HepG2 (cell line): ENCODE data around the gene JTB.

Experiments used
- ESRRA ChIP-seq: sonication (generic); formaldehyde crosslinking; IDR thresholded peaks from 2 replicates; pipeline ENCODE4 v1.5.1; 2020; ENCODE audit warnings: mild to moderate bottlenecking, low read depth, missing genetic modification reagents
- MEIS2 ChIP-seq: sonication (generic); formaldehyde crosslinking; IDR thresholded peaks from 2 replicates; pipeline ENCODE4 v1.9.0; 2021; ENCODE audit warnings: mild to moderate bottlenecking, missing genetic modification reagents
- POLR2AphosphoS5 ChIP-seq: IDR thresholded peaks from 2 replicates; pipeline ENCODE4 v1.6.1; 2012; ENCODE audit warnings: low read depth, low read length
- RNF2 ChIP-seq: fragments of 450-650 bp; conservative IDR thresholded peaks from 2 replicates; pipeline ENCODE4 v1.6.1; 2016; ENCODE audit warnings: low read depth
- TCF12 ChIP-seq, 2 experiments: fragments of 450-650 bp in 1 of 2; sonication (generic) in 1 of 2; formaldehyde crosslinking in 1 of 2; IDR thresholded peaks; 2 replicates each; pipeline versions ENCODE4 v1.6.1 to v1.8.0; 2017 to 2022; ENCODE audit warnings: antibody characterized with exemption in 1 of 2, mild to moderate bottlenecking in 1 of 2, missing genetic modification reagents in 1 of 2, moderate library complexity in 1 of 2
- TF ChIP-seq, protein P1 (sequence below), 2 experiments: IDR thresholded peaks; 2 replicates each; pipeline ENCODE4 v1.6.1; 2011 to 2012; ENCODE audit warnings: low read length in 2 of 2, borderline replicate concordance in 1 of 2, low read depth in 1 of 2, mild to moderate bottlenecking in 1 of 2, moderate library complexity in 1 of 2
- TF ChIP-seq, protein P2 (sequence below): IDR thresholded peaks from 2 replicates; pipeline ENCODE4 v1.6.1; 2012; ENCODE audit warnings: inconsistent platforms
- TF ChIP-seq, protein P3 (sequence below): sonication (generic); formaldehyde crosslinking; IDR thresholded peaks from 2 replicates; pipeline ENCODE4 v1.5.0; 2020; ENCODE audit warnings: mild to moderate bottlenecking, missing genetic modification reagents, moderate library complexity

DNA sequence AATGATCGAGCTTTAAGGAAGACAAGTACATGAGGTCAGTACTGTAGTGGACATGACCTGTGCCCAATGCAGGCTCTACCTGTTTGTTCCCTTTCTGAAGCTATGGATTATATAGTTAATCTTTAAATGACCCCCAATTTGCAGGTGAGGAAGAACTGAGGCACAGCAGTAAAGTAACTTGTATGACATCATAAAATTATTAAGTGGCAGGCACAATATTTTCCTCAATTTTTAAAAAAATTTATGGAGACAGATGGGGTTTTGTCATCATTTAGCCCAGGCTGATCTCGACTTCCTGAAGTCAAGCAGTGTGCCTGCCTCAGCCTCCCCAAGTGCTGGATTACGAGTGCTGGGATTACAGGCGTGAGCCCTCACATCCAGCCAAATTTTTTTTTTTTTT lies 51.1 kb downstream of the JTB start:
- TF ChIP-seq, protein P1, sequence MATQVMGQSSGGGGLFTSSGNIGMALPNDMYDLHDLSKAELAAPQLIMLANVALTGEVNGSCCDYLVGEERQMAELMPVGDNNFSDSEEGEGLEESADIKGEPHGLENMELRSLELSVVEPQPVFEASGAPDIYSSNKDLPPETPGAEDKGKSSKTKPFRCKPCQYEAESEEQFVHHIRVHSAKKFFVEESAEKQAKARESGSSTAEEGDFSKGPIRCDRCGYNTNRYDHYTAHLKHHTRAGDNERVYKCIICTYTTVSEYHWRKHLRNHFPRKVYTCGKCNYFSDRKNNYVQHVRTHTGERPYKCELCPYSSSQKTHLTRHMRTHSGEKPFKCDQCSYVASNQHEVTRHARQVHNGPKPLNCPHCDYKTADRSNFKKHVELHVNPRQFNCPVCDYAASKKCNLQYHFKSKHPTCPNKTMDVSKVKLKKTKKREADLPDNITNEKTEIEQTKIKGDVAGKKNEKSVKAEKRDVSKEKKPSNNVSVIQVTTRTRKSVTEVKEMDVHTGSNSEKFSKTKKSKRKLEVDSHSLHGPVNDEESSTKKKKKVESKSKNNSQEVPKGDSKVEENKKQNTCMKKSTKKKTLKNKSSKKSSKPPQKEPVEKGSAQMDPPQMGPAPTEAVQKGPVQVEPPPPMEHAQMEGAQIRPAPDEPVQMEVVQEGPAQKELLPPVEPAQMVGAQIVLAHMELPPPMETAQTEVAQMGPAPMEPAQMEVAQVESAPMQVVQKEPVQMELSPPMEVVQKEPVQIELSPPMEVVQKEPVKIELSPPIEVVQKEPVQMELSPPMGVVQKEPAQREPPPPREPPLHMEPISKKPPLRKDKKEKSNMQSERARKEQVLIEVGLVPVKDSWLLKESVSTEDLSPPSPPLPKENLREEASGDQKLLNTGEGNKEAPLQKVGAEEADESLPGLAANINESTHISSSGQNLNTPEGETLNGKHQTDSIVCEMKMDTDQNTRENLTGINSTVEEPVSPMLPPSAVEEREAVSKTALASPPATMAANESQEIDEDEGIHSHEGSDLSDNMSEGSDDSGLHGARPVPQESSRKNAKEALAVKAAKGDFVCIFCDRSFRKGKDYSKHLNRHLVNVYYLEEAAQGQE (IDR thresholded peaks at IDR 0.05; ENCODE audit: borderline replicate concordance in 1 of 2, low read depth in 1 of 2, low read length in 2 of 2) = no peak
- TF ChIP-seq MEIS2 = no peak
- TF ChIP-seq, protein P2, sequence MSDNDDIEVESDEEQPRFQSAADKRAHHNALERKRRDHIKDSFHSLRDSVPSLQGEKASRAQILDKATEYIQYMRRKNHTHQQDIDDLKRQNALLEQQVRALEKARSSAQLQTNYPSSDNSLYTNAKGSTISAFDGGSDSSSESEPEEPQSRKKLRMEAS = no peak
- TF ChIP-seq TCF12 (IDR thresholded peaks at IDR 0.05) = no peak
- TF ChIP-seq TCF12 (CRISPR knock-in tag; IDR thresholded peaks at IDR 0.05) = no peak
- no peak for TF ChIP-seq ESRRA (CRISPR knock-in tag)
- TF ChIP-seq, protein P3, sequence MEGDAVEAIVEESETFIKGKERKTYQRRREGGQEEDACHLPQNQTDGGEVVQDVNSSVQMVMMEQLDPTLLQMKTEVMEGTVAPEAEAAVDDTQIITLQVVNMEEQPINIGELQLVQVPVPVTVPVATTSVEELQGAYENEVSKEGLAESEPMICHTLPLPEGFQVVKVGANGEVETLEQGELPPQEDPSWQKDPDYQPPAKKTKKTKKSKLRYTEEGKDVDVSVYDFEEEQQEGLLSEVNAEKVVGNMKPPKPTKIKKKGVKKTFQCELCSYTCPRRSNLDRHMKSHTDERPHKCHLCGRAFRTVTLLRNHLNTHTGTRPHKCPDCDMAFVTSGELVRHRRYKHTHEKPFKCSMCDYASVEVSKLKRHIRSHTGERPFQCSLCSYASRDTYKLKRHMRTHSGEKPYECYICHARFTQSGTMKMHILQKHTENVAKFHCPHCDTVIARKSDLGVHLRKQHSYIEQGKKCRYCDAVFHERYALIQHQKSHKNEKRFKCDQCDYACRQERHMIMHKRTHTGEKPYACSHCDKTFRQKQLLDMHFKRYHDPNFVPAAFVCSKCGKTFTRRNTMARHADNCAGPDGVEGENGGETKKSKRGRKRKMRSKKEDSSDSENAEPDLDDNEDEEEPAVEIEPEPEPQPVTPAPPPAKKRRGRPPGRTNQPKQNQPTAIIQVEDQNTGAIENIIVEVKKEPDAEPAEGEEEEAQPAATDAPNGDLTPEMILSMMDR (CRISPR knock-in tag) = no peak
- TF ChIP-seq RNF2 = no peak
- no peak for TF ChIP-seq POLR2AphosphoS5
